Neural cell (in vitro differentiated cells): ENCODE data around the gene HOGA1. TPM values are rescaled to one million over a fixed set of nuclear protein-coding genes. Genes with fewer than 3 reads are reported as not detected.

Experiments used
- H2AFZ ChIP-seq: fragments of 200-600, 300-800 bp; sonication (generic), shearing (Covaris generic); 2 replicates; pipeline ENCODE4 v1.6.0; 2014; ENCODE audit warnings: low read depth, mild to moderate bottlenecking, antibody characterized with exemption, low read length, moderate library complexity
- H3F3A ChIP-seq: fragments of 200-600 bp; shearing (Covaris generic); 2 replicates; pipeline ENCODE4 v1.6.1; 2016; ENCODE audit warnings: mild to moderate bottlenecking, moderate library complexity, mixed read lengths, antibody characterized with exemption, low read length; ENCODE audit not compliant: insufficient read depth, poor library complexity, severe bottlenecking
- H3K27ac ChIP-seq: fragments of 200-600, 300-800 bp; sonication (generic), shearing (Covaris generic); 2 replicates; pipeline ENCODE4 v1.5.1; 2014; ENCODE audit warnings: mild to moderate bottlenecking, low read length, moderate library complexity
- H3K27me3 ChIP-seq: fragments of 300-800, 200-600 bp; sonication (generic), shearing (Covaris generic); 2 replicates; pipeline ENCODE4 v1.6.0; 2014; ENCODE audit warnings: mild to moderate bottlenecking, low read depth, low read length, moderate library complexity; ENCODE audit not compliant: insufficient read depth
- H3K36me3 ChIP-seq: fragments of 300-800, 200-600 bp; sonication (generic), shearing (Covaris generic); 2 replicates; pipeline ENCODE4 v1.5.1; 2014; ENCODE audit warnings: mild to moderate bottlenecking, antibody characterized with exemption, low read length, moderate library complexity; ENCODE audit not compliant: insufficient read depth
- H3K4me2 ChIP-seq: fragments of 300-800, 200-600 bp; sonication (generic), shearing (Covaris generic); 2 replicates; pipeline ENCODE4 v1.6.0; 2014; ENCODE audit warnings: mild to moderate bottlenecking, low read length
- H3K4me3 ChIP-seq: fragments of 300-800, 200-600 bp; sonication (generic), shearing (Covaris generic); 2 replicates; pipeline ENCODE4 v1.5.1; 2014; ENCODE audit warnings: mild to moderate bottlenecking, low read length, moderate library complexity
- H3K79me2 ChIP-seq: fragments of 200-600 bp; shearing (Covaris generic); replicated peaks from 2 replicates; pipeline ENCODE4 v1.6.0; 2014; ENCODE audit warnings: mild to moderate bottlenecking, low read length, moderate library complexity; ENCODE audit not compliant: insufficient read depth
- H3K9ac ChIP-seq: fragments of 300-800, 200-600 bp; sonication (generic), shearing (Covaris generic); 2 replicates; pipeline ENCODE4 v1.6.1; 2016; ENCODE audit warnings: mild to moderate bottlenecking, low read length, mixed read lengths
- H3K9me2 ChIP-seq: fragments of 200-600 bp; shearing (Covaris generic); 2 replicates; pipeline ENCODE4 v1.6.1; 2016; ENCODE audit warnings: mild to moderate bottlenecking, low read length, mixed read lengths; ENCODE audit not compliant: insufficient read depth
- H3K9me3 ChIP-seq: fragments of 200-600, 300-800 bp; sonication (generic), shearing (Covaris generic); 2 replicates; pipeline ENCODE4 v1.6.1; 2016; ENCODE audit warnings: mild to moderate bottlenecking, mixed run types, low read length, moderate library complexity, mixed read lengths
- H4K20me1 ChIP-seq: fragments of 200-600 bp; shearing (Covaris generic); 2 replicates; pipeline ENCODE4 v1.6.1; 2016; ENCODE audit warnings: mild to moderate bottlenecking, mixed run types; ENCODE audit not compliant: insufficient read depth
- CTCF ChIP-seq: fragments of 450-650 bp; IDR thresholded peaks from 2 replicates; pipeline ENCODE4 v1.5.1; 2014; ENCODE audit warnings: antibody characterized with exemption, mild to moderate bottlenecking, moderate library complexity; ENCODE audit not compliant: poor library complexity, severe bottlenecking
- EP300 ChIP-seq: fragments of 450-650 bp; conservative IDR thresholded peaks from 2 replicates; pipeline ENCODE4 v1.6.1; 2014; ENCODE audit warnings: antibody characterized with exemption, mild to moderate bottlenecking, moderate library complexity; ENCODE audit not compliant: poor library complexity, severe bottlenecking
- EZH2 ChIP-seq: fragments of 200-600, 300-800 bp; shearing (Covaris generic), sonication (generic); IDR thresholded peaks from 2 replicates; pipeline ENCODE4 v1.6.1; 2014; ENCODE audit warnings: antibody characterized with exemption, low read length, borderline replicate concordance, mild to moderate bottlenecking; ENCODE audit not compliant: insufficient read depth, poor library complexity, severe bottlenecking
- MXI1 ChIP-seq: fragments of 450-650 bp; conservative IDR thresholded peaks from 2 replicates; pipeline ENCODE4 v1.6.1; 2014; ENCODE audit warnings: antibody characterized with exemption, mild to moderate bottlenecking; ENCODE audit not compliant: poor library complexity, severe bottlenecking
- POLR2AphosphoS5 ChIP-seq: IDR thresholded peaks from 2 replicates; pipeline ENCODE4 v1.6.1; 2012
- RAD21 ChIP-seq: fragments of 450-650 bp; conservative IDR thresholded peaks from 2 replicates; pipeline ENCODE4 v1.6.1; 2014; ENCODE audit warnings: antibody characterized with exemption, mild to moderate bottlenecking, moderate library complexity
- REST ChIP-seq: IDR thresholded peaks from 2 replicates; pipeline ENCODE4 v1.6.1; 2012; ENCODE audit warnings: borderline replicate concordance
- SMC3 ChIP-seq: fragments of 450-650 bp; conservative IDR thresholded peaks from 2 replicates; pipeline ENCODE4 v1.6.1; 2014; ENCODE audit warnings: antibody characterized with exemption, mild to moderate bottlenecking, moderate library complexity; ENCODE audit not compliant: poor library complexity
- TAF1 ChIP-seq: IDR thresholded peaks from 2 replicates; pipeline ENCODE4 v1.6.1; 2012; ENCODE audit warnings: low read depth
- polyA plus RNA-seq: library from polyadenylated mRNA; depleted of rRNA; stranded (reverse); fragments of >200 nt; gene quantifications from 2 replicates; pipeline ENCODE4 v1.2.3, GENCODE V29; 2014

HOGA1 gene
- polyA plus RNA-seq, 1 donor from 2014 or later = not detected

- Histone ChIP-seq H3K9me3 (no peaks in the 10 kb centered on the region), H3K79me2 (no peaks in the 10 kb centered on the region), H2AFZ (no peak overlapping the region), H3K36me3 (no peaks in the 10 kb centered on the region), H3K4me2 (no peak overlapping the region), H4K20me1 (no peaks in the 10 kb centered on the region), H3K27me3 (no peaks in the 10 kb centered on the region), H3K4me3 (no peak overlapping the region), H3K9me2 (no peaks in the 10 kb centered on the region), H3K9ac (no peak overlapping the region), H3F3A (no peaks in the 10 kb centered on the region), H3K27ac (no peak overlapping the region)
- no peak for TF ChIP-seq CTCF
- TF ChIP-seq SMC3 = no peak
- no peak for TF ChIP-seq EZH2
- TF ChIP-seq MXI1 = no peak
- TF ChIP-seq RAD21 = no peak
- no peak for TF ChIP-seq POLR2AphosphoS5
- TF ChIP-seq EP300 = no peak
These were observed 6.7 kb downstream of the HOGA1 start for GRCh38 chr10:97590748-97591495.

GRCh38 chr10:97593421-97593820 lies 9.2 kb downstream of the HOGA1 start:
- no peak overlapping the region for H2AFZ ChIP-seq
- H3K9ac ChIP-seq = no peak overlapping the region
- H3K79me2 ChIP-seq = no peaks in the 10 kb centered on the region
- H3K36me3 ChIP-seq = no peaks in the 10 kb centered on the region
- no peaks in the 10 kb centered on the region for H3F3A ChIP-seq
- H3K9me2 ChIP-seq = no peaks in the 10 kb centered on the region
- no peaks in the 10 kb centered on the region for H3K27me3 ChIP-seq
- no peaks in the 10 kb centered on the region for H4K20me1 ChIP-seq
- TF ChIP-seq MXI1 (no peak), TAF1 (no peak), SMC3 (no peak), RAD21 (no peak), EZH2 (no peak), REST (no peak), EP300 (no peak), CTCF (no peak), POLR2AphosphoS5 (no peak)
- H3K27ac ChIP-seq = no peak overlapping the region
- no peaks in the 10 kb centered on the region for H3K9me3 ChIP-seq
- no peak overlapping the region for H3K4me3 ChIP-seq
- H3K4me2 ChIP-seq = no peak overlapping the region
